ENCODE results near the gene PI4KA.

Gene PI4KA

GRCh38 chr22:20660441-20661054 lies 198.1 kb downstream of the PI4KA start:
- FAIRE-seq, result no peak

DNA sequence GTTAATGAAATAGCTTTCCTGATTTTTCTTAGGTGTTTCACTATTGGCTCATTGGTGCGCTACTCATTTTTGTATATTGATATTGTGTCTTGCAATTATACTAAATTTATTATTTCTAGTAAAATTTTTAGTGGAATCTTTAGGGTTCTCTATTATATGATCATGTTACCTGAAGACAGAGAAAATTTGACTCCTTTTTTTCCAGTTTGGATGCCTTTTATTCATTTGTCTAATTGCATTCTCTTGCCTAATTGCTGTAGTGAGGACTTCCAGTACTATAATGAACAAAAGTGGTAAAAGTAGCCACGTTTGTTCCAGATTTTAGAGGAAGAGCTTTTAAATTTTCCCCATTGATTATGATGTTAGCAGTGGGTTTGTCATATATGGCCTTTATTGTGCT lies 198.7 kb downstream of the PI4KA start:
- FAIRE-seq, result no peak
- no peak for DNase-seq (ENCODE audit: extremely low spot score, insufficient read length, low read depth)

More at GRCh38 chr22:20660441-20661054, 198.1 kb downstream of the PI4KA start:
- DNase-seq (ENCODE audit: extremely low spot score, insufficient read length, low read depth), result no peak

DNA sequence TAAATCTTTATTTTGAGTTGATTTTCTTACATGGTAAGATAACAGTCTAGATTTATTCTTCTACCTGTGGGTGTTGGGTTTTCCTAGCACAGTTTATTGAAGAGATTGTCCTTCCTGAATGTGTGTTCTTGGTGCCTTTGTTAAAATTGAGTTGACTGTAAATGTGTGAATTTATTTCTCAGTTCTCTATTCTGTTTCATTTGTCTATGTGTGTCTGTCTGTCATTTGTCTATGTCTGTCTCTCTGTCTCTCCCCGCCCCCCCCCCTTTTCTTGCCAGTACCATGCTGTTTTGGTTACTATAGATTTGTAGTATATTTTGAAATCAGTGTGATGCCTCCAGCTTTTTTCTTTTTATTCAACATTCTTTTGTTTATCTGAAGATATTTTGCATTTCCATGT lies 199.4 kb downstream of the PI4KA start:
- DNase-seq (ENCODE audit: extremely low spot score, insufficient read length, low read depth), result no peak
- FAIRE-seq, result no peak

DNA sequence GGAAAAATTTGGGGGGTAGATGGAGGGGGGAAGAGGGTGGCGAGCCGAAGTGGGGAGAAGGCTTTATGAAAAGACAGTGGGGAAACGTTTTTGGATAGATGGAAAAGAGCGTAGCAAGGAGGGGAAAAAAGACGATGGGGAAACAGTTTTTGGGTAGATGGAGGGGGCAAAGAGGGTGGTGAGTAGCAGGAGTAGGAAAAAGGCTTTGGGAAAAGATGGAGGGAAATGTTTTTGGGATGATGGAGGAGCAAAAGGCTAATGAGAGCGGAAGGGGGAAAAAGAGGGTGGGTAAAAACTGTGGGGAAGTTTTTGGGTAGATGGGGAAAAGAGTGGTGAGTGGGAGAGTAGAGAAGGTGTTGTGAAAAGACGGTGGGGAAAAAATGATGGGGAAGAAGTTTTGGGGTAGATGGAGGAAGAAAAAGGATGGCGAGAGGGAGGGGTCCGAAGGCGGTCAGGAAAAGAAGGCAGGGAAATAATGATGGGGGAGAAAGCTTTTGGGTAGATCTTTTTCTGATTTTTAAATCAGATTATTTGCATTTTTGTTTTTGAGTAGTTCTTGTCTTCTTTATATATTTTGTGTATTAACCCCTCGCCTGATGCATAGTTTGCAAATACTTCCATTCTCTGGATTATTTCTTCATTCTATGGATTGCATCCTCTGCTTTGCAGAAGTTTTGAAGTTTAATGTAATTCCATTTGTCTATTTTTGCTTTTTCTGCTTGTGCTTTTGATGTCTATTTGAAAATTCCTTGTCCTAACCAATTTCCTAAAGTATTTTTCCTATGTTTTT lies 200.0 kb downstream of the PI4KA start:
- FAIRE-seq (no peak), DNase-seq (ENCODE audit: extremely low spot score, insufficient read length, low read depth) (no peak)

- no peak for FAIRE-seq
These were observed 200.6 kb downstream of the PI4KA start for GRCh38 chr22:20657963-20658362.

More at GRCh38 chr22:20657963-20658362, 200.6 kb downstream of the PI4KA start:
- no peak for DNase-seq (ENCODE audit: extremely low spot score, insufficient read length, low read depth)

Measured in GM18507 (cell line).